ENCODE measurements around the gene DUSP2. TPM values are rescaled to one million over a fixed set of nuclear protein-coding genes. Genes with fewer than 3 reads are reported as not detected.

DUSP2 gene
- total RNA-seq, 1 experiment from 2014 or later = 4.9 TPM

DNA sequence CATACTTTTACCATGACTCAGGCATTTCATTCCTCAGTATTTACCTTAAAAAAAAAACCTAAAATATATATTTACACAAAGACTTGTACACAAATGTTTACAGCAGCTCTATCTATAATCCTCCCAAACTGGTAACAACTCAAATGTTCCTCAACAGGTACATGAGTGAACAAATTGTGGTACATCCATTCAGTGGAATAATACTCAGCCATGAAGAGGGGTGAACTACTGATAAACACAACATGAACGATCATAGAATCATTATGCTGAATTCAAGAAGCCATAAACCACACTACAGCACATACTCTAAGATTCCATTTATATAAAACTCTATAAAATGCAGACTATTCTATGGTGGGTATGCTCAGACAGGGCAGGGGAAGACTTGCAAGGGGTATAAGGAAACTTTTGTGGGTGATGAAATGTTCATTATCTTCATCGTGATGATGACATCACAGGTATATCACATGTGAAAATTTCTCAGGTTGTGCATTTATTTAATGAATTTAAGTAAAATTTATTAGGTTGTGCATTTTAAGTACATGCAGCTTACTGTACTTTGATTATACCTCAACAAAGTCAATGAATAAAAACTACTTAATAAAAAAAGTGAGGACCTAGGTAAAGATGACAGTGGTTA lies 24.7 kb upstream of the DUSP2 start:
- Histone ChIP-seq H3K9me3 (ENCODE audit: control insufficient read depth, insufficient read depth, low read depth, low read length) (0 out of 2 replicates have a peak, but pooled peaks cover 4% of the 10 kb centered on the region), H3K27ac (ENCODE audit: low read length) (no peak overlapping the region), H3K27me3 (ENCODE audit: control insufficient read depth, insufficient read depth, low read length) (no peaks in the 10 kb centered on the region), H3K36me3 (ENCODE audit: control insufficient read depth, insufficient read depth, low read length) (no peaks in the 10 kb centered on the region), H3K4me1 (ENCODE audit: control insufficient read depth, insufficient read depth, low read length) (no peaks in the 10 kb centered on the region), H3K4me3 (ENCODE audit: low read depth in 2 of 2, low read length in 2 of 2) (no peak overlapping the region)
- TF ChIP-seq POLR2AphosphoS5 (IDR thresholded peaks at IDR 0.05; ENCODE audit: low read depth, low read length) = no peak
- TF ChIP-seq TCF7L2 (IDR thresholded peaks at IDR 0.05; ENCODE audit: low read depth, low read length) = no peak
- TF ChIP-seq SIN3A (IDR thresholded peaks at IDR 0.05; ENCODE audit: borderline replicate concordance, insufficient read depth, low read depth, low read length) = no peak
- TF ChIP-seq, protein P1, sequence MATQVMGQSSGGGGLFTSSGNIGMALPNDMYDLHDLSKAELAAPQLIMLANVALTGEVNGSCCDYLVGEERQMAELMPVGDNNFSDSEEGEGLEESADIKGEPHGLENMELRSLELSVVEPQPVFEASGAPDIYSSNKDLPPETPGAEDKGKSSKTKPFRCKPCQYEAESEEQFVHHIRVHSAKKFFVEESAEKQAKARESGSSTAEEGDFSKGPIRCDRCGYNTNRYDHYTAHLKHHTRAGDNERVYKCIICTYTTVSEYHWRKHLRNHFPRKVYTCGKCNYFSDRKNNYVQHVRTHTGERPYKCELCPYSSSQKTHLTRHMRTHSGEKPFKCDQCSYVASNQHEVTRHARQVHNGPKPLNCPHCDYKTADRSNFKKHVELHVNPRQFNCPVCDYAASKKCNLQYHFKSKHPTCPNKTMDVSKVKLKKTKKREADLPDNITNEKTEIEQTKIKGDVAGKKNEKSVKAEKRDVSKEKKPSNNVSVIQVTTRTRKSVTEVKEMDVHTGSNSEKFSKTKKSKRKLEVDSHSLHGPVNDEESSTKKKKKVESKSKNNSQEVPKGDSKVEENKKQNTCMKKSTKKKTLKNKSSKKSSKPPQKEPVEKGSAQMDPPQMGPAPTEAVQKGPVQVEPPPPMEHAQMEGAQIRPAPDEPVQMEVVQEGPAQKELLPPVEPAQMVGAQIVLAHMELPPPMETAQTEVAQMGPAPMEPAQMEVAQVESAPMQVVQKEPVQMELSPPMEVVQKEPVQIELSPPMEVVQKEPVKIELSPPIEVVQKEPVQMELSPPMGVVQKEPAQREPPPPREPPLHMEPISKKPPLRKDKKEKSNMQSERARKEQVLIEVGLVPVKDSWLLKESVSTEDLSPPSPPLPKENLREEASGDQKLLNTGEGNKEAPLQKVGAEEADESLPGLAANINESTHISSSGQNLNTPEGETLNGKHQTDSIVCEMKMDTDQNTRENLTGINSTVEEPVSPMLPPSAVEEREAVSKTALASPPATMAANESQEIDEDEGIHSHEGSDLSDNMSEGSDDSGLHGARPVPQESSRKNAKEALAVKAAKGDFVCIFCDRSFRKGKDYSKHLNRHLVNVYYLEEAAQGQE (IDR thresholded peaks at IDR 0.05; ENCODE audit: insufficient read depth in 1 of 2, low read depth in 2 of 2, low read length in 1 of 2) = no peak
- TF ChIP-seq CTCF (IDR thresholded peaks at IDR 0.05) = no peak
- intact Hi-C loops (cut with micrococcal nuclease; ENCODE audit: unreplicated experiment) = no loop called here
- DNase-seq (ENCODE audit: low read depth, low spot score) (no peak), ATAC-seq (no peak)
- BruUV-seq (replicated peaks) = no TSS peak
- CTCF ChIA-PET = no interaction called here
- POLR2A ChIA-PET = no interaction called here
- in situ Hi-C loops (cut with HindIII; ENCODE audit: low pct_unique_long_range_greater_than_20kb, low sequenced_read_pairs) = loop anchor here (25.0 kb wide), 1 partner anchor 92 kb away; the partner anchor contains the start of genes CIAO1 and TMEM127

- ChIA-PET CTCF (no interaction called here), POLR2A (interaction anchor here (0.7 kb wide), 1 partner anchor 69 kb away, joined by 3 read pairs; no protein-coding TSS in a partner anchor)
- in situ Hi-C loops (cut with HindIII; ENCODE audit: low pct_unique_long_range_greater_than_20kb, low sequenced_read_pairs) = loop anchor here (25.0 kb wide), 1 partner anchor 95 kb away; the partner anchor contains the start of genes CIAO1 and TMEM127
- intact Hi-C loops (cut with micrococcal nuclease; ENCODE audit: unreplicated experiment) = no loop called here
- H3K9me3 ChIP-seq (ENCODE audit: control insufficient read depth, insufficient read depth, low read depth, low read length) = 0 out of 2 replicates have a peak, but pooled peaks cover 4% of the 10 kb centered on the region
- no TSS peak for BruUV-seq (replicated peaks)
- no peak overlapping the region for H3K27ac ChIP-seq (ENCODE audit: low read length)
- H3K36me3 ChIP-seq (ENCODE audit: control insufficient read depth, insufficient read depth, low read length) = no peaks in the 10 kb centered on the region
- no peaks in the 10 kb centered on the region for H3K27me3 ChIP-seq (ENCODE audit: control insufficient read depth, insufficient read depth, low read length)
- H3K4me1 ChIP-seq (ENCODE audit: control insufficient read depth, insufficient read depth, low read length) = no peaks in the 10 kb centered on the region
- TF ChIP-seq SIN3A (IDR thresholded peaks at IDR 0.05; ENCODE audit: borderline replicate concordance, insufficient read depth, low read depth, low read length) = no peak
- TF ChIP-seq CTCF (IDR thresholded peaks at IDR 0.05) = no peak
- TF ChIP-seq, protein P1 (IDR thresholded peaks at IDR 0.05; ENCODE audit: insufficient read depth in 1 of 2, low read depth in 2 of 2, low read length in 1 of 2) = no peak
- TF ChIP-seq POLR2AphosphoS5 (IDR thresholded peaks at IDR 0.05; ENCODE audit: low read depth, low read length) = no peak
- no peak for TF ChIP-seq TCF7L2 (IDR thresholded peaks at IDR 0.05; ENCODE audit: low read depth, low read length)
- H3K4me3 ChIP-seq (ENCODE audit: low read depth in 2 of 2, low read length in 2 of 2) = no peak overlapping the region
- DNase-seq (ENCODE audit: low read depth, low spot score) (no peak), ATAC-seq (no peak)
These were observed 22.3 kb upstream of the DUSP2 start for GRCh38 chr2:96167407-96168013.

Measured in Panc1 (cell line).